ENCODE measurements around the gene ESR1. TPM values are rescaled to one million over a fixed set of nuclear protein-coding genes. Genes with fewer than 3 reads are reported as not detected.

ESR1 gene
- total and polyA plus RNA-seq, 9 of the 15 experiments (the other 6 are each of a cell fraction or from before 2014, with no cell fraction given) = 0.03 to 0.27 (median 0.08) TPM; not detected in 1

DNA sequence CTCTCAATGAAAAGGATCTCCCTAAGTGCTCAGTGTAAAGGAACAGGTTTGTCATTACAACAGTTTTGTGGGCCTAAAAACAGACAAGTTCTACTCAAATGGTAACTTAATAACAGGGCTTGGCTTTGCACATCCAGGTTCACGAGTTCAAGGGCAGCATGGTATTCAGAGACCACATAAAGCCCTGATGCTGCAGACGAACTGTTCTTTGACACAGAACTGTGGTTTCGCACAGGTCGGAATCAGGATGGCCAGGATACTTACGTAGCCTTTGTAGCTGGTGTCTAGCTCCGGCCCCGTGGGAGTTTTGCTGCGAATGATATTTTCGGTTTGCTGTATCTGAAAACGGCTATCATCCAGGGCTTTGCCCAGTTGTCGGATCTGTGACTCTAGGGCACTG, 335.9 kb downstream of the ESR1 start:
- Histone ChIP-seq H3K79me2 (ENCODE audit: control insufficient read depth, insufficient read depth, low read length) (no peaks in the 10 kb centered on the region), H3K4me3 (no peak overlapping the region), H3K4me1 (replicated peaks in 1 of 2; ENCODE audit: control insufficient read depth in 2 of 2, insufficient read depth in 2 of 2, low read length in 2 of 2) (no peaks in the 10 kb centered on the region), H3K27me3 (ENCODE audit: control insufficient read depth in 2 of 2, insufficient read depth in 2 of 2, low read length in 2 of 2) (peaks cover 16 to 21% of the 10 kb centered on the region in 2 experiments; a peak in 4 of 5 replicates), H3K9ac (ENCODE audit: insufficient read depth in 1 of 2, low read depth in 2 of 2, low read length in 2 of 2) (no peak overlapping the region), H4K20me1 (replicated peaks; ENCODE audit: control insufficient read depth, insufficient read depth, low read length) (no peaks in the 10 kb centered on the region), H3K4me2 (ENCODE audit: insufficient read depth, low read length) (no peak overlapping the region), H2AFZ (ENCODE audit: low read depth, low read length) (no peak overlapping the region), H3K9me3 (replicated peaks; ENCODE audit: control insufficient read depth, insufficient read depth, low read depth, low read length) (no peaks in the 10 kb centered on the region), H3K27ac (ENCODE audit: extremely low read depth, low read depth, low read length) (no peak overlapping the region), H3K9me1 (ENCODE audit: control insufficient read depth, insufficient read depth, low read length) (no peaks in the 10 kb centered on the region), H3K36me3 (ENCODE audit: control insufficient read depth, insufficient read depth, low read length) (no peaks in the 10 kb centered on the region)
- no peak for FAIRE-seq
- BruUV-seq (replicated peaks) = no TSS peak
- WGBS (ENCODE audit: insufficient coverage, low coverage, missing lambda C conversion rate) = 1% methylated on average over 11 of the region's 11 CpGs
- ChIA-PET CTCF (ENCODE audit: low intra/inter-chr PET ratio) (no interaction called here), POLR2A (no interaction called here)
- no peak for ATAC-seq
- TF ChIP-seq ZNF3 (CRISPR knock-in tag; IDR thresholded peaks at IDR 0.05) (no peak), BDP1 (IDR thresholded peaks at IDR 0.05; ENCODE audit: insufficient read depth, insufficient read length) (no peak), ZNF408 (CRISPR knock-in tag; IDR thresholded peaks at IDR 0.05; ENCODE audit: low read depth) (no peak), EGR1 (conservative IDR thresholded peaks at IDR 0.05) (no peak), RBM14 (IDR thresholded peaks at IDR 0.05; ENCODE audit: borderline replicate concordance, insufficient read depth, low read depth, low read length) (no peak), HMGN3 (IDR thresholded peaks at IDR 0.05; ENCODE audit: borderline replicate concordance, extremely low read depth, insufficient read length, low read depth, low read length) (no peak), TAF7 (tag; IDR thresholded peaks at IDR 0.05) (no peak), U2AF2 (optimal IDR thresholded peaks at IDR 0.05; ENCODE audit: low read depth, low read length) (no peak), ZNF717 (CRISPR knock-in tag; IDR thresholded peaks at IDR 0.05) (no peak), POLR2G (IDR thresholded peaks at IDR 0.05; ENCODE audit: low read depth, low read length) (no peak), POLR3A (IDR thresholded peaks at IDR 0.05; ENCODE audit: borderline replicate concordance, extremely low read depth, insufficient read depth, insufficient read length) (no peak), ATF1 (CRISPR knock-in tag; IDR thresholded peaks at IDR 0.05) (no peak), ATF1 (tag; IDR thresholded peaks at IDR 0.05) (no peak), NCOA4 (IDR thresholded peaks at IDR 0.05; ENCODE audit: partially characterized antibody) (no peak), COPS2 (conservative IDR thresholded peaks at IDR 0.05) (no peak), ZC3H4 (CRISPR knock-in tag; IDR thresholded peaks at IDR 0.05; ENCODE audit: borderline replicate concordance) (no peak), POLR2H (tag; IDR thresholded peaks at IDR 0.05; ENCODE audit: low read depth) (no peak)
- TF ChIP-seq, protein P1, sequence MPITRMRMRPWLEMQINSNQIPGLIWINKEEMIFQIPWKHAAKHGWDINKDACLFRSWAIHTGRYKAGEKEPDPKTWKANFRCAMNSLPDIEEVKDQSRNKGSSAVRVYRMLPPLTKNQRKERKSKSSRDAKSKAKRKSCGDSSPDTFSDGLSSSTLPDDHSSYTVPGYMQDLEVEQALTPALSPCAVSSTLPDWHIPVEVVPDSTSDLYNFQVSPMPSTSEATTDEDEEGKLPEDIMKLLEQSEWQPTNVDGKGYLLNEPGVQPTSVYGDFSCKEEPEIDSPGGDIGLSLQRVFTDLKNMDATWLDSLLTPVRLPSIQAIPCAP (CRISPR knock-in tag; IDR thresholded peaks at IDR 0.05; ENCODE audit: borderline replicate concordance) = no peak
- TF ChIP-seq, protein P2, sequence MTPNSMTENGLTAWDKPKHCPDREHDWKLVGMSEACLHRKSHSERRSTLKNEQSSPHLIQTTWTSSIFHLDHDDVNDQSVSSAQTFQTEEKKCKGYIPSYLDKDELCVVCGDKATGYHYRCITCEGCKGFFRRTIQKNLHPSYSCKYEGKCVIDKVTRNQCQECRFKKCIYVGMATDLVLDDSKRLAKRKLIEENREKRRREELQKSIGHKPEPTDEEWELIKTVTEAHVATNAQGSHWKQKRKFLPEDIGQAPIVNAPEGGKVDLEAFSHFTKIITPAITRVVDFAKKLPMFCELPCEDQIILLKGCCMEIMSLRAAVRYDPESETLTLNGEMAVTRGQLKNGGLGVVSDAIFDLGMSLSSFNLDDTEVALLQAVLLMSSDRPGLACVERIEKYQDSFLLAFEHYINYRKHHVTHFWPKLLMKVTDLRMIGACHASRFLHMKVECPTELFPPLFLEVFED (CRISPR knock-in tag; conservative IDR thresholded peaks at IDR 0.05) = no peak
- TF ChIP-seq, protein P3, sequence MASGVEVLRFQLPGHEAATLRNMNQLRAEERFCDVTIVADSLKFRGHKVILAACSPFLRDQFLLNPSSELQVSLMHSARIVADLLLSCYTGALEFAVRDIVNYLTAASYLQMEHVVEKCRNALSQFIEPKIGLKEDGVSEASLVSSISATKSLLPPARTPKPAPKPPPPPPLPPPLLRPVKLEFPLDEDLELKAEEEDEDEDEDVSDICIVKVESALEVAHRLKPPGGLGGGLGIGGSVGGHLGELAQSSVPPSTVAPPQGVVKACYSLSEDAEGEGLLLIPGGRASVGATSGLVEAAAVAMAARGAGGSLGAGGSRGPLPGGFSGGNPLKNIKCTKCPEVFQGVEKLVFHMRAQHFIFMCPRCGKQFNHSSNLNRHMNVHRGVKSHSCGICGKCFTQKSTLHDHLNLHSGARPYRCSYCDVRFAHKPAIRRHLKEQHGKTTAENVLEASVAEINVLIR (CRISPR knock-in tag; IDR thresholded peaks at IDR 0.05) = no peak
- in situ Hi-C loops (cut with MboI) = no loop called here
- no peak for DNase-seq (ENCODE audit: extremely low read depth in 1 of 4, low spot score in 3 of 4)
- intact Hi-C loops (cut with micrococcal nuclease) = no loop called here
